ENCODE data around the gene MRPL55. TPM values are rescaled to one million over a fixed set of nuclear protein-coding genes. Genes with fewer than 3 reads are reported as not detected.

MRPL55 gene
- polyA plus RNA-seq, 1 donor from 2014 or later, result 168 TPM

DNA sequence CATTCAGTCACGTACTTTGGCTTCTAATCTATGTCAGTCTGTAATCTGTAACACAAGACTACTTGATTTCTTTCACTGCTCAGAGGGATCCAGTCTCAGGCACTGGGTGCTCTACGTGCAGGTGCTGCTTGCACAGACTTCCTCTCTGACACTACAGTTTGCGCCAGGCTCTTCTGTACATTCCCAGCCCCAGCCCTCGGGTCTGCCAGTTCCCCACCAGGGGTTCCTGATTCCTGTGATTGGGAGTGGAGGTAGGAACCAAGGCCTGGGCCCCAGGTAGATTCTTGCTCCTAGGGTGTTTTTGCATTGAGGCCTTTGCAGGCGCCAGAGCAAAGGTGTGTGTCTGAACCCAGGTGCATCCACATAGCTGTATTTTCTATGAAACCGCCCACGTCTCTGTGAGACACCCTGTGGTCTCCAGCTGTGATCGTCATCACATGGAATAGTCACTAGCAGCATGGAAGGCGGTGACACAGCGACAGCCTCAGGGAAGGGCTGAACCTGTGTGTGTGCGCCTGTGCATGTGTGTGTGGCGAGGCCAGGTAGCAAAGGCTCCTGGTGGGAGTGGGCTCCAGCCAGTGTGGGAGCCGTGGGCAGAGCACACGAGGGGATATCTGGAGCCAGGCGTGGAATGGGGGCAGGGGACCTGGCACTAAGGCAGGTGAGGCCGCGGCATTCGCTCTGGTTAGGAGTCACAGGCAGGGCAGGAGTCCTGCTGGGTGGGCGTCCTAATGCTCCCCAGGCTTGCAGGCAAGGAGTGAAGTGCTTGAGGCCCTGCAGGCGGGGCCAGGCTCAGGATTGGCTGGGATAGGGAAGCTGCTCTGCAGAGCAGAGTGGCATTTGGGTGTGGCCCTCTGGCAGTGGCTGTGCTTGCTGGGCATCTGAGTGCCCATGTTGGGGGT is 45.8 kb upstream of the MRPL55 start:
- H2AFZ ChIP-seq (ENCODE audit: low read depth, low read length), result no peak overlapping the region
- H3F3A ChIP-seq (ENCODE audit: insufficient read depth, low read length, poor library complexity, severe bottlenecking), result no peaks in the 10 kb centered on the region
- no peak overlapping the region for H3K27ac ChIP-seq (ENCODE audit: low read length)
- H3K36me3 ChIP-seq (ENCODE audit: insufficient read depth, low read length), result no peaks in the 10 kb centered on the region
- TF ChIP-seq EP300 (conservative IDR thresholded peaks at IDR 0.05; ENCODE audit: poor library complexity, severe bottlenecking) (no peak), TAF1 (IDR thresholded peaks at IDR 0.05; ENCODE audit: low read depth) (no peak), POLR2AphosphoS5 (IDR thresholded peaks at IDR 0.05) (no peak), SMC3 (conservative IDR thresholded peaks at IDR 0.05; ENCODE audit: poor library complexity) (no peak), EZH2 (IDR thresholded peaks at IDR 0.05; ENCODE audit: borderline replicate concordance, insufficient read depth, low read length, poor library complexity, severe bottlenecking) (no peak), MXI1 (conservative IDR thresholded peaks at IDR 0.05; ENCODE audit: poor library complexity, severe bottlenecking) (no peak), RAD21 (conservative IDR thresholded peaks at IDR 0.05) (no peak)
- TF ChIP-seq, protein P1, sequence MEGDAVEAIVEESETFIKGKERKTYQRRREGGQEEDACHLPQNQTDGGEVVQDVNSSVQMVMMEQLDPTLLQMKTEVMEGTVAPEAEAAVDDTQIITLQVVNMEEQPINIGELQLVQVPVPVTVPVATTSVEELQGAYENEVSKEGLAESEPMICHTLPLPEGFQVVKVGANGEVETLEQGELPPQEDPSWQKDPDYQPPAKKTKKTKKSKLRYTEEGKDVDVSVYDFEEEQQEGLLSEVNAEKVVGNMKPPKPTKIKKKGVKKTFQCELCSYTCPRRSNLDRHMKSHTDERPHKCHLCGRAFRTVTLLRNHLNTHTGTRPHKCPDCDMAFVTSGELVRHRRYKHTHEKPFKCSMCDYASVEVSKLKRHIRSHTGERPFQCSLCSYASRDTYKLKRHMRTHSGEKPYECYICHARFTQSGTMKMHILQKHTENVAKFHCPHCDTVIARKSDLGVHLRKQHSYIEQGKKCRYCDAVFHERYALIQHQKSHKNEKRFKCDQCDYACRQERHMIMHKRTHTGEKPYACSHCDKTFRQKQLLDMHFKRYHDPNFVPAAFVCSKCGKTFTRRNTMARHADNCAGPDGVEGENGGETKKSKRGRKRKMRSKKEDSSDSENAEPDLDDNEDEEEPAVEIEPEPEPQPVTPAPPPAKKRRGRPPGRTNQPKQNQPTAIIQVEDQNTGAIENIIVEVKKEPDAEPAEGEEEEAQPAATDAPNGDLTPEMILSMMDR (IDR thresholded peaks at IDR 0.05; ENCODE audit: poor library complexity, severe bottlenecking), result no peak
- TF ChIP-seq, protein P2, sequence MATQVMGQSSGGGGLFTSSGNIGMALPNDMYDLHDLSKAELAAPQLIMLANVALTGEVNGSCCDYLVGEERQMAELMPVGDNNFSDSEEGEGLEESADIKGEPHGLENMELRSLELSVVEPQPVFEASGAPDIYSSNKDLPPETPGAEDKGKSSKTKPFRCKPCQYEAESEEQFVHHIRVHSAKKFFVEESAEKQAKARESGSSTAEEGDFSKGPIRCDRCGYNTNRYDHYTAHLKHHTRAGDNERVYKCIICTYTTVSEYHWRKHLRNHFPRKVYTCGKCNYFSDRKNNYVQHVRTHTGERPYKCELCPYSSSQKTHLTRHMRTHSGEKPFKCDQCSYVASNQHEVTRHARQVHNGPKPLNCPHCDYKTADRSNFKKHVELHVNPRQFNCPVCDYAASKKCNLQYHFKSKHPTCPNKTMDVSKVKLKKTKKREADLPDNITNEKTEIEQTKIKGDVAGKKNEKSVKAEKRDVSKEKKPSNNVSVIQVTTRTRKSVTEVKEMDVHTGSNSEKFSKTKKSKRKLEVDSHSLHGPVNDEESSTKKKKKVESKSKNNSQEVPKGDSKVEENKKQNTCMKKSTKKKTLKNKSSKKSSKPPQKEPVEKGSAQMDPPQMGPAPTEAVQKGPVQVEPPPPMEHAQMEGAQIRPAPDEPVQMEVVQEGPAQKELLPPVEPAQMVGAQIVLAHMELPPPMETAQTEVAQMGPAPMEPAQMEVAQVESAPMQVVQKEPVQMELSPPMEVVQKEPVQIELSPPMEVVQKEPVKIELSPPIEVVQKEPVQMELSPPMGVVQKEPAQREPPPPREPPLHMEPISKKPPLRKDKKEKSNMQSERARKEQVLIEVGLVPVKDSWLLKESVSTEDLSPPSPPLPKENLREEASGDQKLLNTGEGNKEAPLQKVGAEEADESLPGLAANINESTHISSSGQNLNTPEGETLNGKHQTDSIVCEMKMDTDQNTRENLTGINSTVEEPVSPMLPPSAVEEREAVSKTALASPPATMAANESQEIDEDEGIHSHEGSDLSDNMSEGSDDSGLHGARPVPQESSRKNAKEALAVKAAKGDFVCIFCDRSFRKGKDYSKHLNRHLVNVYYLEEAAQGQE (IDR thresholded peaks at IDR 0.05; ENCODE audit: borderline replicate concordance), result no peak
- no peaks in the 10 kb centered on the region for H3K9me3 ChIP-seq (ENCODE audit: low read length)
- no peak overlapping the region for H3K4me3 ChIP-seq (ENCODE audit: low read length)
- peak overlapping the region; percentile 5 for H3K9ac ChIP-seq (ENCODE audit: low read length)
- H3K9me2 ChIP-seq (ENCODE audit: insufficient read depth, low read length), result no peaks in the 10 kb centered on the region
- H4K20me1 ChIP-seq (ENCODE audit: insufficient read depth), result no peaks in the 10 kb centered on the region
- no peak overlapping the region for H3K4me2 ChIP-seq (ENCODE audit: low read length)
- H3K79me2 ChIP-seq (replicated peaks; ENCODE audit: insufficient read depth, low read length), result no peaks in the 10 kb centered on the region
- no peaks in the 10 kb centered on the region for H3K27me3 ChIP-seq (ENCODE audit: insufficient read depth, low read depth, low read length)

DNA sequence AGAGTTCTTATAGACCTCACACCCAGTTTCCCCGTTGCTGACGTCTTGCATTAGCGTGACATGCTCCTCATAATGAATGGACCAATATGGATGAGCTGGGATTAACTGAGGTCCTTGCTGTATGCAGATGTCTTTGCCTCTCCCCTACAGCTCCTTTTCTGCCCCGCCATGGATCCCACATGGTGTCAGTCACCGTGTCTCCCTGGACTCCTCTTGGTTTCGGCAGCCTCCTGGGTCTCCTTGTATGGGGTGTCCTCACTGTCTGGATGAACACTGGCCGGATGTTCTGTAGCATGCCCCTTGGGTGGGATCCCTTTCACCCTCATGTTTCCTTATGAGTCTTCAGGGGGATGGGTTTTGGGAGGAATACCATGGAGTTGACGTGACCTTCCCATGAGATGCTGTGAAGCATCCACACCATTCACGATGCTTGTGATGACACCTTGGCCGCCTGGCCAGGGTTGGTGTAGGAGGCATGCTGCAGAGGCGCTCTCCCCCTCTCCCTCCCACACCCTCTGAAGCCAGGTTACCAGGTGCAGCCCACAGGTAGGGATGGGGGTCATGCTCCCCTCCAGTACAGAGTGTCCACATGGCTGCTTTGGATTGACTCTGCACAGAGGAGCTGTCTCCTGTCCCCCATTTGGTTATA is 45.0 kb upstream of the MRPL55 start:
- Histone ChIP-seq H3K9ac (ENCODE audit: low read length) (no peak overlapping the region), H3K9me3 (ENCODE audit: low read length) (no peaks in the 10 kb centered on the region), H3K4me3 (ENCODE audit: low read length) (no peak overlapping the region), H3K27me3 (ENCODE audit: insufficient read depth, low read depth, low read length) (no peaks in the 10 kb centered on the region), H3K79me2 (replicated peaks; ENCODE audit: insufficient read depth, low read length) (no peaks in the 10 kb centered on the region), H3K4me2 (ENCODE audit: low read length) (no peak overlapping the region), H2AFZ (ENCODE audit: low read depth, low read length) (no peak overlapping the region), H3K9me2 (ENCODE audit: insufficient read depth, low read length) (no peaks in the 10 kb centered on the region), H3K36me3 (ENCODE audit: insufficient read depth, low read length) (no peaks in the 10 kb centered on the region), H3F3A (ENCODE audit: insufficient read depth, low read length, poor library complexity, severe bottlenecking) (no peaks in the 10 kb centered on the region), H4K20me1 (ENCODE audit: insufficient read depth) (no peaks in the 10 kb centered on the region), H3K27ac (ENCODE audit: low read length) (no peak overlapping the region)
- no peak for TF ChIP-seq EP300 (conservative IDR thresholded peaks at IDR 0.05; ENCODE audit: poor library complexity, severe bottlenecking)
- no peak for TF ChIP-seq POLR2AphosphoS5 (IDR thresholded peaks at IDR 0.05)
- no peak for TF ChIP-seq SMC3 (conservative IDR thresholded peaks at IDR 0.05; ENCODE audit: poor library complexity)
- no peak for TF ChIP-seq EZH2 (IDR thresholded peaks at IDR 0.05; ENCODE audit: borderline replicate concordance, insufficient read depth, low read length, poor library complexity, severe bottlenecking)
- TF ChIP-seq TAF1 (IDR thresholded peaks at IDR 0.05; ENCODE audit: low read depth), result no peak
- TF ChIP-seq, protein P2 (IDR thresholded peaks at IDR 0.05; ENCODE audit: borderline replicate concordance), result no peak
- TF ChIP-seq RAD21 (conservative IDR thresholded peaks at IDR 0.05), result no peak
- TF ChIP-seq, protein P1 (IDR thresholded peaks at IDR 0.05; ENCODE audit: poor library complexity, severe bottlenecking), result no peak
